C4-2B (cell line): ENCODE results near the gene POLDIP2.

Experiments used
- CTCF ChIP-seq: fragments of 450-650 bp; conservative IDR thresholded peaks from 2 replicates; pipeline ENCODE4 v1.5.1; 2017; ENCODE audit warnings: mild to moderate bottlenecking
- ZFX ChIP-seq: fragments of 450-650 bp; IDR thresholded peaks from 2 replicates; pipeline ENCODE4 v1.6.1; 2017

GRCh38 chr17:28328325-28328724 lies 29.0 kb downstream of the POLDIP2 start:
- TF ChIP-seq CTCF, result no peak
- TF ChIP-seq ZFX, result no peak
